ENCODE results near the gene TBKBP1.

DNA sequence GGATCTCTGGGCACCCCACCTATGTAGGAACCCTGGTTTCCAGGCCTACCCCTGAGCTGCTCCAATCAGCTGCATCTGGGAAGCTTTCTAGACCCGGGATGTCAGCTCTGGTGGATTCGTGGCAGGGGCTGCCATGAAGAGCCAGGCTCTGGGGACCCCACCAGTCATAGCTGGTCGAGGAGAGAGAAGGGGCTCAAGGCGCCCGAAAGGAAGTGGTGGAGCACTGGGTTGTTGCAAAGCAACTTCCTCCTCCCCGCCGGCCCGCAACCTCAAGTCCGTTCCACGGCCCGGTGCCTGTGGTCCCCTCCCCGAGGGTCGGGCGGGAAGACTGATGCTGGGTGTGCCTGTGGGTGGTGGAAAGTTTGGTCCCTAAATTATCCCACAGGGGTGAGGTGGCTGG is 10.2 kb downstream of the TBKBP1 start:
- TF ChIP-seq, protein P1, sequence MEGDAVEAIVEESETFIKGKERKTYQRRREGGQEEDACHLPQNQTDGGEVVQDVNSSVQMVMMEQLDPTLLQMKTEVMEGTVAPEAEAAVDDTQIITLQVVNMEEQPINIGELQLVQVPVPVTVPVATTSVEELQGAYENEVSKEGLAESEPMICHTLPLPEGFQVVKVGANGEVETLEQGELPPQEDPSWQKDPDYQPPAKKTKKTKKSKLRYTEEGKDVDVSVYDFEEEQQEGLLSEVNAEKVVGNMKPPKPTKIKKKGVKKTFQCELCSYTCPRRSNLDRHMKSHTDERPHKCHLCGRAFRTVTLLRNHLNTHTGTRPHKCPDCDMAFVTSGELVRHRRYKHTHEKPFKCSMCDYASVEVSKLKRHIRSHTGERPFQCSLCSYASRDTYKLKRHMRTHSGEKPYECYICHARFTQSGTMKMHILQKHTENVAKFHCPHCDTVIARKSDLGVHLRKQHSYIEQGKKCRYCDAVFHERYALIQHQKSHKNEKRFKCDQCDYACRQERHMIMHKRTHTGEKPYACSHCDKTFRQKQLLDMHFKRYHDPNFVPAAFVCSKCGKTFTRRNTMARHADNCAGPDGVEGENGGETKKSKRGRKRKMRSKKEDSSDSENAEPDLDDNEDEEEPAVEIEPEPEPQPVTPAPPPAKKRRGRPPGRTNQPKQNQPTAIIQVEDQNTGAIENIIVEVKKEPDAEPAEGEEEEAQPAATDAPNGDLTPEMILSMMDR (conservative IDR thresholded peaks at IDR 0.05 in 1 of 2, IDR thresholded peaks at IDR 0.05 in 1 of 2; ENCODE audit: extremely low read depth in 1 of 2, insufficient read depth in 1 of 2, low read depth in 1 of 2, low read length in 2 of 2), result no peak
- TF ChIP-seq EZH2 (IDR thresholded peaks at IDR 0.05; ENCODE audit: borderline replicate concordance, low read length), result no peak
